ENCODE measurements around the gene TSPAN18. TPM values are rescaled to one million over a fixed set of nuclear protein-coding genes. Genes with fewer than 3 reads are reported as not detected.
"Not testable (repeated sequence)": the region's sequence is repeated elsewhere in the genome, so short reads cannot be mapped to it uniquely, and the experiment has no call there.

TSPAN18 gene
- total RNA-seq, 1 experiment from 2014 or later: 18.3 TPM

DNA sequence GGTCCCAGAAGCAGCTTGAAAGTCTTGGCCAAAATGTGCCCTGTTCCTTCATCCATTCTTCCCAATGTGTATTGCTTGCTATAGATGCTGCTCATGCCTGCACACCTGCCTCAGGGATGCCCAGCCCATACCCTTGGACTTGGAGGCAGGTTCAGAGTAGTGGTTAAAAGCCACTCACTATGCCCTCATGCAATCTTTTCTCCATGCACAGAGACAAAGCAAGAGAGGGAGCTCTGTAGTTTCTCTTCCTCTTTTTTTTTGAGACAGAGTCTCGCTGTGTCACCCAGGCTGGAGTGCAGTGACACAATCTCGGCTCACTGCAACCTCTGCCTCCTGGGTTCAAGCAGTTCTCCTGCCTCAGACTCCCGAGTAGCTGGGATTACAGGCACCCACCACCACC lies 144.9 kb downstream of the TSPAN18 start:
- BruUV-seq (replicated peaks); ATAC-seq; H2AFZ ChIP-seq (ENCODE audit: low read depth, low read length, poor library complexity, severe bottlenecking); H3K79me2 ChIP-seq (ENCODE audit: insufficient read depth, low read length); H3K4me3 ChIP-seq (replicated peaks in 1 of 2; ENCODE audit: low read depth in 1 of 2, low read length in 2 of 2); H4K20me1 ChIP-seq (ENCODE audit: insufficient read depth); H3K27me3 ChIP-seq (ENCODE audit: insufficient read depth, low read length); H3K9me2 ChIP-seq (ENCODE audit: insufficient read depth); H3K4me2 ChIP-seq (ENCODE audit: low read length); CTCF ChIA-PET; H3K27ac ChIP-seq (ENCODE audit: low read depth, low read length); POLR2A ChIA-PET; H3K4me1 ChIP-seq (ENCODE audit: control insufficient read depth in 1 of 2, insufficient read depth in 2 of 2, low read length in 2 of 2); RAD21 ChIA-PET (ENCODE audit: low non-redundant PET in 1 of 2, low total read pairs in 2 of 2, uncharacterized antibody in 2 of 2, unreplicated experiment in 2 of 2); intact Hi-C loops (cut with micrococcal nuclease); DNase-seq (ENCODE audit: low read depth, low spot score); H3K9ac ChIP-seq (ENCODE audit: low read length); H3K36me3 ChIP-seq (ENCODE audit: control insufficient read depth in 1 of 2, insufficient read depth in 2 of 2, low read length in 2 of 2); H3K9me3 ChIP-seq (ENCODE audit: control insufficient read depth in 1 of 2, insufficient read depth in 1 of 2, low read depth in 1 of 2, low read length in 2 of 2): not testable (repeated sequence)

DNA sequence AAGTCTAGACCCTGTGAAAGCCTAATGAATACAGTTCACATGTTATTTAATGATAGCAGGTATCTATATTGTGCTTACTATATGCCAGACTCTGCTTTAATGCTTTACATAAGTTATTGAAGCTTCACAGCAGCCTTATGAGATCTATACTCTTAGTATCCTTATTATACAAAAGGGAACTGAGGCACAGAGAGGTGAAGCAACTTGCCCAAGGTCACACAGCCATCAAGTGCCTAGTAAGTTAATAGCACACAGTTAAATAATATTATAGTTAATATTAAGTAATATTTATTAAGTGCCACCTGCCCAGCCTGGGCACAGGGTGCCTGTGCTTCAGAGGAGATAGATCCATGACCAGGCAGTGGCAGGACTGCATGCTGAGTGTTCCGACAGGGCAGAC lies 145.8 kb downstream of the TSPAN18 start:
- intact Hi-C loops (cut with micrococcal nuclease): no loop called here
- Histone ChIP-seq H2AFZ (ENCODE audit: low read depth, low read length, poor library complexity, severe bottlenecking) (no peak overlapping the region), H3K79me2 (ENCODE audit: insufficient read depth, low read length) (no peaks in the 10 kb centered on the region), H3K9ac (ENCODE audit: low read length) (no peak overlapping the region), H3K4me1 (ENCODE audit: control insufficient read depth in 1 of 2, insufficient read depth in 2 of 2, low read length in 2 of 2) (no peaks in the 10 kb centered on the region), H3K36me3 (ENCODE audit: control insufficient read depth in 1 of 2, insufficient read depth in 2 of 2, low read length in 2 of 2) (no peaks in the 10 kb centered on the region), H3K4me2 (ENCODE audit: low read length) (no peak overlapping the region), H4K20me1 (ENCODE audit: insufficient read depth) (no peaks in the 10 kb centered on the region), H3K27me3 (ENCODE audit: insufficient read depth, low read length) (no peaks in the 10 kb centered on the region), H3K27ac (ENCODE audit: low read depth, low read length) (no peak overlapping the region), H3K9me2 (ENCODE audit: insufficient read depth) (no peaks in the 10 kb centered on the region), H3K4me3 (replicated peaks in 1 of 2; ENCODE audit: low read depth in 1 of 2, low read length in 2 of 2) (no peak overlapping the region), H3K9me3 (ENCODE audit: control insufficient read depth in 1 of 2, insufficient read depth in 1 of 2, low read depth in 1 of 2, low read length in 2 of 2) (no peaks in the 10 kb centered on the region)
- ChIA-PET RAD21 (ENCODE audit: low non-redundant PET in 1 of 2, low total read pairs in 2 of 2, uncharacterized antibody in 2 of 2, unreplicated experiment in 2 of 2) (no interaction called here), CTCF (no interaction called here), POLR2A (no interaction called here)
- no TSS peak for BruUV-seq (replicated peaks)
- no peak for DNase-seq (ENCODE audit: low read depth, low spot score)
- TF ChIP-seq ZFX (IDR thresholded peaks at IDR 0.05) (no peak), EZH2 (IDR thresholded peaks at IDR 0.05) (no peak), POLR2A (IDR thresholded peaks at IDR 0.05; ENCODE audit: borderline replicate concordance, extremely low read depth, insufficient read depth, insufficient read length) (no peak), RAD21 (IDR thresholded peaks at IDR 0.05; ENCODE audit: low read depth) (no peak), POLR2AphosphoS5 (IDR thresholded peaks at IDR 0.05; ENCODE audit: low read depth, low read length) (no peak), ELF1 (IDR thresholded peaks at IDR 0.05; ENCODE audit: borderline replicate concordance, low read depth) (no peak), EGR1 (IDR thresholded peaks at IDR 0.05; ENCODE audit: low read depth) (no peak), CEBPB (IDR thresholded peaks at IDR 0.05; ENCODE audit: low read depth) (no peak), SIN3A (IDR thresholded peaks at IDR 0.05; ENCODE audit: low read depth) (no peak), JUND (IDR thresholded peaks at IDR 0.05) (no peak), TCF7L2 (IDR thresholded peaks at IDR 0.05; ENCODE audit: borderline replicate concordance, extremely low read depth, insufficient read depth, insufficient read length) (no peak), YY1 (IDR thresholded peaks at IDR 0.05; ENCODE audit: extremely low read depth, insufficient replicate concordance, low read depth, low read length) (no peak), SRF (IDR thresholded peaks at IDR 0.05; ENCODE audit: low read depth) (no peak)
- TF ChIP-seq, protein P1, sequence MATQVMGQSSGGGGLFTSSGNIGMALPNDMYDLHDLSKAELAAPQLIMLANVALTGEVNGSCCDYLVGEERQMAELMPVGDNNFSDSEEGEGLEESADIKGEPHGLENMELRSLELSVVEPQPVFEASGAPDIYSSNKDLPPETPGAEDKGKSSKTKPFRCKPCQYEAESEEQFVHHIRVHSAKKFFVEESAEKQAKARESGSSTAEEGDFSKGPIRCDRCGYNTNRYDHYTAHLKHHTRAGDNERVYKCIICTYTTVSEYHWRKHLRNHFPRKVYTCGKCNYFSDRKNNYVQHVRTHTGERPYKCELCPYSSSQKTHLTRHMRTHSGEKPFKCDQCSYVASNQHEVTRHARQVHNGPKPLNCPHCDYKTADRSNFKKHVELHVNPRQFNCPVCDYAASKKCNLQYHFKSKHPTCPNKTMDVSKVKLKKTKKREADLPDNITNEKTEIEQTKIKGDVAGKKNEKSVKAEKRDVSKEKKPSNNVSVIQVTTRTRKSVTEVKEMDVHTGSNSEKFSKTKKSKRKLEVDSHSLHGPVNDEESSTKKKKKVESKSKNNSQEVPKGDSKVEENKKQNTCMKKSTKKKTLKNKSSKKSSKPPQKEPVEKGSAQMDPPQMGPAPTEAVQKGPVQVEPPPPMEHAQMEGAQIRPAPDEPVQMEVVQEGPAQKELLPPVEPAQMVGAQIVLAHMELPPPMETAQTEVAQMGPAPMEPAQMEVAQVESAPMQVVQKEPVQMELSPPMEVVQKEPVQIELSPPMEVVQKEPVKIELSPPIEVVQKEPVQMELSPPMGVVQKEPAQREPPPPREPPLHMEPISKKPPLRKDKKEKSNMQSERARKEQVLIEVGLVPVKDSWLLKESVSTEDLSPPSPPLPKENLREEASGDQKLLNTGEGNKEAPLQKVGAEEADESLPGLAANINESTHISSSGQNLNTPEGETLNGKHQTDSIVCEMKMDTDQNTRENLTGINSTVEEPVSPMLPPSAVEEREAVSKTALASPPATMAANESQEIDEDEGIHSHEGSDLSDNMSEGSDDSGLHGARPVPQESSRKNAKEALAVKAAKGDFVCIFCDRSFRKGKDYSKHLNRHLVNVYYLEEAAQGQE (IDR thresholded peaks at IDR 0.05; ENCODE audit: low read depth): no peak
- TF ChIP-seq, protein P2, sequence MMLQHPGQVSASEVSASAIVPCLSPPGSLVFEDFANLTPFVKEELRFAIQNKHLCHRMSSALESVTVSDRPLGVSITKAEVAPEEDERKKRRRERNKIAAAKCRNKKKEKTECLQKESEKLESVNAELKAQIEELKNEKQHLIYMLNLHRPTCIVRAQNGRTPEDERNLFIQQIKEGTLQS (IDR thresholded peaks at IDR 0.05): no peak
- TF ChIP-seq, protein P3, sequence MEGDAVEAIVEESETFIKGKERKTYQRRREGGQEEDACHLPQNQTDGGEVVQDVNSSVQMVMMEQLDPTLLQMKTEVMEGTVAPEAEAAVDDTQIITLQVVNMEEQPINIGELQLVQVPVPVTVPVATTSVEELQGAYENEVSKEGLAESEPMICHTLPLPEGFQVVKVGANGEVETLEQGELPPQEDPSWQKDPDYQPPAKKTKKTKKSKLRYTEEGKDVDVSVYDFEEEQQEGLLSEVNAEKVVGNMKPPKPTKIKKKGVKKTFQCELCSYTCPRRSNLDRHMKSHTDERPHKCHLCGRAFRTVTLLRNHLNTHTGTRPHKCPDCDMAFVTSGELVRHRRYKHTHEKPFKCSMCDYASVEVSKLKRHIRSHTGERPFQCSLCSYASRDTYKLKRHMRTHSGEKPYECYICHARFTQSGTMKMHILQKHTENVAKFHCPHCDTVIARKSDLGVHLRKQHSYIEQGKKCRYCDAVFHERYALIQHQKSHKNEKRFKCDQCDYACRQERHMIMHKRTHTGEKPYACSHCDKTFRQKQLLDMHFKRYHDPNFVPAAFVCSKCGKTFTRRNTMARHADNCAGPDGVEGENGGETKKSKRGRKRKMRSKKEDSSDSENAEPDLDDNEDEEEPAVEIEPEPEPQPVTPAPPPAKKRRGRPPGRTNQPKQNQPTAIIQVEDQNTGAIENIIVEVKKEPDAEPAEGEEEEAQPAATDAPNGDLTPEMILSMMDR (IDR thresholded peaks at IDR 0.05 in 2 of 3, conservative IDR thresholded peaks at IDR 0.05 in 1 of 3; ENCODE audit: borderline replicate concordance in 1 of 3, insufficient read depth in 1 of 3, low read depth in 2 of 3, low read length in 2 of 3): no peak
- no peak for ATAC-seq

Measured in HCT116 (cell line).